CD4-positive, alpha-beta T cell (primary cell): ENCODE data around the gene FAM3D. TPM values are rescaled to one million over a fixed set of nuclear protein-coding genes. Genes with fewer than 3 reads are reported as not detected.

Experiments used
- ATAC-seq: fragments of 200-7000 bp; cut with Tn5 transposase; one replicate; pipeline ENCODE4 v1.10.0; 2022; ENCODE audit warnings: mild to moderate bottlenecking; ENCODE audit not compliant: poor library complexity
- CTCF ChIA-PET: fragments of 350-600 bp; sonication (Branson Sonifier 250); formaldehyde crosslinking; loops from one replicate; lab custom pipeline; 2021; ENCODE audit warnings: antibody characterized with exemption, inconsistent platforms; lab: Charles Lee
- POLR2A ChIA-PET: fragments of 350-600 bp; sonication (Branson Sonifier 250); formaldehyde crosslinking; loops from one replicate; lab custom pipeline; 2021; ENCODE audit warnings: antibody characterized with exemption, inconsistent platforms; lab: Charles Lee
- DNase-seq, 14 experiments: peaks; one replicate each; pipeline ENCODE4 v3.0.0-alpha.2; 2013 to 2020; ENCODE audit warnings: mixed read lengths in 2 of 14
- H3K27ac ChIP-seq, 2 donors: one replicate each; pipeline versions ENCODE4 v1.5.1 to v1.7.0; 2013; ENCODE audit warnings: low read length in 2 of 2, low read depth in 1 of 2, mild to moderate bottlenecking in 1 of 2
- H3K27me3 ChIP-seq, 2 experiments: 1 replicate in 1 of 2; 2 replicates in 1 of 2; pipeline versions ENCODE4 v1.6.1 to v1.7.0; 2013; ENCODE audit warnings: low read length in 2 of 2, control low read depth in 1 of 2, mild to moderate bottlenecking in 1 of 2, moderate library complexity in 1 of 2; ENCODE audit not compliant: insufficient read depth in 2 of 2, control insufficient read depth in 1 of 2
- H3K36me3 ChIP-seq: one replicate; pipeline ENCODE4 v1.6.1; 2013; ENCODE audit warnings: low read length, control low read depth; ENCODE audit not compliant: insufficient read depth
- H3K4me1 ChIP-seq: one replicate; pipeline ENCODE4 v1.6.1; 2013; ENCODE audit warnings: low read length, control low read depth; ENCODE audit not compliant: insufficient read depth
- H3K4me3 ChIP-seq: one replicate; pipeline ENCODE4 v1.5.1; 2013; ENCODE audit warnings: mild to moderate bottlenecking, low read length, moderate library complexity
- H3K9me3 ChIP-seq, 2 experiments: 1 replicate in 1 of 2; 2 replicates in 1 of 2; pipeline versions ENCODE4 v1.6.1 to v1.7.0; 2013; ENCODE audit warnings: low read length in 2 of 2, mild to moderate bottlenecking in 2 of 2, control low read depth in 1 of 2, moderate library complexity in 1 of 2; ENCODE audit not compliant: control insufficient read depth in 1 of 2, insufficient read depth in 1 of 2
- H3K27ac Mint-ChIP-seq: one replicate; pipeline ENCODE4 v1.8.0; 2020; ENCODE audit warnings: mixed read lengths
- H3K27me3 Mint-ChIP-seq: one replicate; pipeline ENCODE4 v1.8.0; 2021; ENCODE audit warnings: mixed read lengths
- H3K36me3 Mint-ChIP-seq: one replicate; pipeline ENCODE4 v1.8.0; 2021; ENCODE audit warnings: low read depth, mixed read lengths
- H3K4me1 Mint-ChIP-seq: one replicate; pipeline ENCODE4 v1.8.0; 2021; ENCODE audit warnings: low read depth, mixed read lengths
- H3K4me3 Mint-ChIP-seq: one replicate; pipeline ENCODE4 v1.8.0; 2020; ENCODE audit warnings: mild to moderate bottlenecking, mixed read lengths
- H3K9me3 Mint-ChIP-seq: one replicate; pipeline ENCODE4 v1.8.0; 2020; ENCODE audit warnings: mixed read lengths
- intact Hi-C, 2 experiments: fragments of 100-400 bp; cut with DNase I in 1 of 2; cut with micrococcal nuclease in 1 of 2; formaldehyde crosslinking; loops; one replicate each; pipeline versions ENCODE4 v1.15.1 to v1.9.0; 2023 to 2025; cut with DNase I, micrococcal nuclease
- total RNA-seq, 174 experiments: library from RNA in 2 of 174; stranded (reverse) in 2 of 174; gene quantifications; one replicate each; pipeline ENCODE4 v1.2.3 and lab custom pipeline; 2021 to 2026
- TF ChIP-seq, protein P1 (sequence below): fragments of 200-600 bp; IDR thresholded peaks from one replicate; pipeline ENCODE4 v1.8.0; 2022; ENCODE audit warnings: antibody characterized with exemption, mild to moderate bottlenecking

Gene FAM3D
- total RNA-seq, 2 experiments from 2014 or later, result not detected

DNA sequence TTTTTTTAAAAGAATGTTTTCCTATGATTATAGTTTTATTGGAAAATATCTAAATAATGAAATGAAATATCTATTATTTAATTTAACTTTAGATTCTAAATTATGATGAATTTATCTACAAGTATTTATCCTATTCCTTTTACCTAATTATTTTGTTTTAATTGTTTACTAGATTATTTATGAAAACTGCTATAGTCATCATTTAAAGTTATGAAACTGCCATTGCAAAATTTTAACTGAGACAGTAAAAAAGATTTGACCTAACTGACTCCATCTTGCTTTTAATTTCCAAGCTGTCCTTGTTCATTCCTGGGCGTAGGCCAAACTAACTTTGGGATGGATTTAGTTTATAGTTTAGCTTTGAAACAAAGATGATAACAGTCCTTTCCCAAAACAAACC lies 25.9 kb upstream of the FAM3D start:
- ChIA-PET CTCF (interaction anchor here (1.1 kb wide), 1 partner anchor 10 kb away, joined by 4 read pairs; no protein-coding TSS in a partner anchor), POLR2A (no interaction called here)
- H3K4me3 Mint-ChIP-seq, result no peak overlapping the region
- ATAC-seq (no peak), DNase-seq (no peak)
- peaks cover 2% of the 10 kb centered on the region for H3K9me3 Mint-ChIP-seq
- Histone ChIP-seq H3K27me3 (peaks cover 4% of the 10 kb centered on the region in 2 experiments), H3K36me3 (no peaks in the 10 kb centered on the region), H3K4me1 (no peaks in the 10 kb centered on the region), H3K27ac (no peak overlapping the region), H3K4me3 (no peak overlapping the region), H3K9me3 (peaks cover 0 to 6% of the 10 kb centered on the region in 2 experiments)
- intact Hi-C loops, result no loop called here
- no peak overlapping the region for H3K27ac Mint-ChIP-seq
- no peaks in the 10 kb centered on the region for H3K4me1 Mint-ChIP-seq
- H3K36me3 Mint-ChIP-seq, result no peaks in the 10 kb centered on the region
- TF ChIP-seq, protein P1, sequence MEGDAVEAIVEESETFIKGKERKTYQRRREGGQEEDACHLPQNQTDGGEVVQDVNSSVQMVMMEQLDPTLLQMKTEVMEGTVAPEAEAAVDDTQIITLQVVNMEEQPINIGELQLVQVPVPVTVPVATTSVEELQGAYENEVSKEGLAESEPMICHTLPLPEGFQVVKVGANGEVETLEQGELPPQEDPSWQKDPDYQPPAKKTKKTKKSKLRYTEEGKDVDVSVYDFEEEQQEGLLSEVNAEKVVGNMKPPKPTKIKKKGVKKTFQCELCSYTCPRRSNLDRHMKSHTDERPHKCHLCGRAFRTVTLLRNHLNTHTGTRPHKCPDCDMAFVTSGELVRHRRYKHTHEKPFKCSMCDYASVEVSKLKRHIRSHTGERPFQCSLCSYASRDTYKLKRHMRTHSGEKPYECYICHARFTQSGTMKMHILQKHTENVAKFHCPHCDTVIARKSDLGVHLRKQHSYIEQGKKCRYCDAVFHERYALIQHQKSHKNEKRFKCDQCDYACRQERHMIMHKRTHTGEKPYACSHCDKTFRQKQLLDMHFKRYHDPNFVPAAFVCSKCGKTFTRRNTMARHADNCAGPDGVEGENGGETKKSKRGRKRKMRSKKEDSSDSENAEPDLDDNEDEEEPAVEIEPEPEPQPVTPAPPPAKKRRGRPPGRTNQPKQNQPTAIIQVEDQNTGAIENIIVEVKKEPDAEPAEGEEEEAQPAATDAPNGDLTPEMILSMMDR, result no peak
- peaks cover 17% of the 10 kb centered on the region for H3K27me3 Mint-ChIP-seq

DNA sequence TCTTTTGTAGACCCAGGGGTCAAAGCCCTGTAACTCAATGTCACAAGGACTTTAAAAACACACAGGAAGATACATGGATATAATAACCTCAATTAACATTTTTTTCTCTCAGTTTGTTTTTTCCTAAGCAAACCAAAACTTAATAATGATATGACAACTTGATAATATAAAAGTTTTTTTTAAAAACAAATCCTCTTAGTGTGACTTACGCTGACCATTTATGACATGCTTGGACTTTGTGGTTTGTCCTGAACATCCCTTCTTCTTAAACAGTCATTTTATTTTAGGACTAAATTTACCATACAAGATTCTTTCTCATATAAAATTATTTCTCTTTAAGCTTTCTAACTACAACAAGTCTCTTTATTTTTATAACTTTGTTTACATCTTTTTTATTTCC lies 25.4 kb upstream of the FAM3D start:
- H3K27me3 Mint-ChIP-seq, result peaks cover 19% of the 10 kb centered on the region
- Histone ChIP-seq H3K27ac (no peak overlapping the region), H3K4me3 (no peak overlapping the region), H3K36me3 (no peaks in the 10 kb centered on the region), H3K27me3 (peaks cover 4% of the 10 kb centered on the region in 2 experiments), H3K9me3 (peaks cover 2 to 6% of the 10 kb centered on the region in 2 experiments), H3K4me1 (no peaks in the 10 kb centered on the region)
- H3K36me3 Mint-ChIP-seq, result no peaks in the 10 kb centered on the region
- H3K4me1 Mint-ChIP-seq, result no peaks in the 10 kb centered on the region
- H3K4me3 Mint-ChIP-seq, result no peak overlapping the region
- DNase-seq, result no peak
- POLR2A ChIA-PET, result no interaction called here
- no peak overlapping the region for H3K27ac Mint-ChIP-seq
- no peak for ATAC-seq
- peaks cover 2% of the 10 kb centered on the region for H3K9me3 Mint-ChIP-seq
- CTCF ChIA-PET, result no interaction called here
- intact Hi-C loops, result no loop called here
- TF ChIP-seq, protein P1, result no peak

DNA sequence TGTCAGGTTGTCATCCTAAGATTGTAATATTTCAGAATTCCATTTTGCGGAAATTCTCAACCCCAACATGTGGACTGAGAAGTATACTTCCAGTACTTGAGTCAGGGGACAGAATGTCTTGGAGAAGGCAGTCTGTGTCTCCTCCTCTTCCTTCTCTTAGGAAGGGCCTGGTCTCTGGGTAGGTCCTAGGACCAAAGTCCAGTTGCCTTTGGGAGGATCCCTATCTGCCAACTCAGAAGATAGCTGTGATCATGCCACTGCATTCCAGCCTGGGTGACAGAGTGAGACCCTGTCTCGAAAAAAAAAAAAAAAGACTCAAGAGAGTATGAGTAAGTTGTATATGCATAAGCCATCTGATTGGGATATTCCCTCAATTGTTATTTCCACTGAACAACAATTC lies 23.9 kb upstream of the FAM3D start:
- TF ChIP-seq, protein P1, result no peak
- Mint-ChIP-seq H3K27ac (no peak overlapping the region), H3K9me3 (peaks cover 2% of the 10 kb centered on the region), H3K4me3 (no peak overlapping the region), H3K27me3 (peaks cover 25% of the 10 kb centered on the region), H3K4me1 (no peaks in the 10 kb centered on the region), H3K36me3 (no peaks in the 10 kb centered on the region)
- Histone ChIP-seq H3K36me3 (no peaks in the 10 kb centered on the region), H3K27ac (no peak overlapping the region), H3K4me3 (no peak overlapping the region), H3K4me1 (no peaks in the 10 kb centered on the region), H3K9me3 (peaks cover 4 to 6% of the 10 kb centered on the region in 2 experiments), H3K27me3 (peaks cover 4% of the 10 kb centered on the region in 2 experiments)
- ChIA-PET POLR2A (no interaction called here), CTCF (no interaction called here)
- intact Hi-C loops, result no loop called here
- DNase-seq (no peak), ATAC-seq (no peak)
